HG03460 (cell line): ENCODE measurements around the gene CD3G.

Experiments
- ATAC-seq: cut with Tn5 transposase; IDR thresholded peaks from one replicate; pipeline ENCODE4 v1.9.1; 2021; ENCODE audit not compliant: unreplicated experiment

CD3G gene

DNA sequence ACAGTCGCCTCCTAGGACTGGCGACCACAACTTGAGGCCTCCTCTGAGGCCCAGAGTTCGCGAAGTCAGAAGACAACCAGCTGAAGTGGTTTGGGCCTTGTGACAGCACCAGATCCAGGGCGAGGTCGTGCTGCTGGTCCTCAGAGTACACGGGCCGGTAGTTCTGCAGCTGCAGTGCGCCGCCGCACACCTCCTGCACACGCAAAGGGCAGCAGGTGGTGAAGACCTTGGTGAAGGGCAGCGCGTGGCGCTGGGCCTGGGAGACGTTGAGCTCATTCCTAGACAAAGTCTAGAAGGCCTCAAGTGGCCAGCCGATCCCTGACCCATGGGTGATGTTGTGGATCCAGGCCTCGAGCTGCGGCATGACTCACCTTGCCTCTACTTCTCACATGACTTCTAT, 21.4 kb upstream of the CD3G start:
- ATAC-seq, result no peak

DNA sequence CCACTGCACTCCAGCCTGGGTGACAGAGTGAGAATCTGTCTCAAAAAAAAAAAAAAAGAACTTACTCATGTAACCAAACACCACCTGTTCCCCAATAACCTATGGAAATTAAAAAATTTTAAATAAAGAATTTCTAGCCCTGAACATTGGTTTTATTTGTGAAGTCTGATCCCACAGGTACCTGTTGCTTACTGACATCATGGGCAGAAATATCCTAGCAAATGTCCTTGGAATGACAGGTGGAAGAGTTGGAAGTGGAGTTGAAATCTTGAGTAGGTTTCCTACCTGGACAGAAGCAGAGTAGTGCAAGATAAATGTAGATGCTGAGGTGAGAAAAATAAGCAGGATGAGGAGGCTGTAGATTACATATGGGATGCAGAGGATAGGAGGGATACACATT, 18.9 kb upstream of the CD3G start:
- ATAC-seq, result no peak

DNA sequence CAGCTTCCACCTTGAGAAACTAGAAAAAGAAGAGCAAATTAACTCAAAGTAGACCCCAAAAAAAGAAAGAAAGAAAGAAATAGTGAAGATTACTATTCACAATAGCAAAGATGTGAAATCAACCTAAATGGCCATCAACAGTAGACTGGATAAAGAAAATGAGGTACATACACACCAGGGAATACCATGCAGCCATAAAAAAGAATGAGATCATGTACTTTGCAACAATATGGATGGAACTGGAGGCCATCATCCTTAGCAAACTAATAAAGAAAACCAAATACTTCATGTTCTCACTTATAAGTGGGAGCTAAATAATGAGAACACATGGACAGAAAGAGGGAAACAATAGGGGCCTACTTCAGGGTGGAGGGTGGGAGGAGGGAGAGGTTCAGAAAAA, 15.4 kb upstream of the CD3G start:
- no peak for ATAC-seq

DNA sequence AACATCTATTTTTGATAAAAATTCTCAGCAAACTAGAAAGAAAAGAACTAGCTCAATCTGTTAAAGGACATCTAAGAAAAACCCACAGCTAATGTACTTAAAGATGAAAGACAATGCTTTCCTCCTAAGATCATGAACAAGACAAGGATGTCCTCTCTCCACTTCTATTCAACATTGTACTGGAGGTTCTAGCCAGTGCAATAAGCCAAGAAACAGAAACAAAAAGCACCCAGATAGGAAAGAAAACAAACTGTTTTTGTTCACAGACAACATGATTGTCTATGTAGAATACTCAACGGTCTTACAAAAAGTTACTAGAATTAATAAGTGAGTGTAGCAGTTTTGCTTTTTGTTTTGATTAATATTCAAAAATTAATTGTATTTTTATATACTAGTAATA, 9.4 kb upstream of the CD3G start:
- ATAC-seq, result no peak

DNA sequence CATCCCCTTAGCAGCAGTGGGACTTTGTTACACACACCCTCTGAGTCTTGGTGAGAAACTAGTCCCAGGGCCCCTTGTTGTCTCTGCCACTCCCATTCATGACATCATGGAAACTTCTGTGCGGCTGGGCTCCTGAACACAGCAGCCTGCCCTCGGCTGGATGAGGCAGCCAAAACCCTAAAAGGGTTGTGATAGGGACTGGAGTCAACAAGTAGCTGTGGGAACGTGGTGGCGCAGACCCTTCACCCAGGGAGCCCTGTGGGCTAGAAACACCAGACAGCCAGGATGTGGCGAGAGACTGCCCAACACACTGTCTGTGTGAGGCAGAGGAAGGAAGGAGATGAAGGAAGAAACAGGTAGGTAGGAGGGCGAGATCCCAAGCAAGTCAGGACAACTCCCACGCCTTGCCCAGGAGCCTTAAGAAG, 5.5 kb upstream of the CD3G start:
- ATAC-seq, result no peak

DNA sequence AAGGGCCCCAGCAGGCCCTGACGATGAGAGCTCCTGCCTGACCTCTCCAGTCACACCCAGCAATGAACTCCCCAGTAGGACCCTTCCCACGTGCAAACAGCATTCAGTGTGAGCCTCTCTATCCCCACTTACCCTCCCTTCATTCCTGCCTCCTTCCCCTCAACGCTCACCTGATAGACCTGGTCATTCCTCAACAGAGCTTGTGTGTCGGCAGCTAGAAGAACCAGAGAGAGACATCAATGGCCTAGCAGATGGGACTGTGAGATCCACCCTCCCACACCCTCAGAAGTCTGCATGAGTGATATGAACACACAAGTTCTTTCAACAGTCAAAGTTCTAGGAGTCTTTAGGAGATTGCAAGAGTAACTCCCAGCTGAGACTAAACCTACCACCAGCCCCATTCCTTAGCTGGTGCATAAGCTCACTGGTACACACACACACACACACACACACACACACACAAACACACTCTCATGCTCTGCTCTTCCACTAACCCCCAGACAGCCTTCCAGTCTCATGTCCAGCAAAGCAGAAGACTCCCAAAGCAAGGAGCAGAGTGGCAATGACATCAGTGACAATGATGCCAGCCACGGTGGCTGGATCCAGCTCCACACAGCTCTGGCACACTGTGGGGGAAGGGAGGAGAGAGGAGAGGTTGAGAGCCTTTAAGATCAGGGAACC, 4.7 kb upstream of the CD3G start:
- no peak for ATAC-seq

DNA sequence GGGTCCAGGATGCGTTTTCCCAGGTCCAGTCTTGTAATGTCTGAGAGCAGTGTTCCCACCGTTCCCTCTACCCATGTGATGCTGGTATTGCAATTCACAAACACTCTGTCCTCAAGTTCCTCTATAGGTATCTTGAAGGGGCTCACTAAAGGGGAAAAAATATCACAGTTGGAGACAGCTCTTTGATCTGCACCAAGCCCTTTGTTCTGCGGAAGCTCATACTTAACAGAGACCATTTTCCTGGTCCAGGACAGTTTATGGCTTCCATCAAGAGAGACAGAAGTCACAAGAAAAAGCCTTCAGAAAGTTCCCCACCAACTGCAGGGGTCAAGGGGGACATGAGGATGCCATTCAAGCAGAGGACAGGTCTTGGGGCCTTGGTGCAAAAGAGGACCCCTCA, 3.7 kb upstream of the CD3G start:
- no peak for ATAC-seq

DNA sequence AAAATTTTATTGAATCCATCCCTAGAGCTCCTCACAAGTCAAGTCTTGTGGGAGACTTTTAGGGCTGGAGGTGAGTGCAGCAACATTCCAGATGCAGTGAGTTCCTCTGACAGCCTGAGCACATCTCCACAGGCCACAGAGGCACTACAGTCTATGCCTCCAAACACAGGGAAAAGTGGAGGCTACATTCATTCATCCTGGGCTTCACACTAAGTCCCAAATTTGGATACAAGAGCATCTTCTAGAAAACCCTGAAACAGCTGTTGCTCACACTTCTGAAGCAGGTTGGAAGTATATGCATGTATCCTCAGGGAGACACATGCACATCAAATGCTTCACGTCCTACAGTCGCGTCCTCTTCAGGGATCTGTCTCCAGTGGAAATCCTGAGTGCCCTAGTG, 2.9 kb upstream of the CD3G start:
- no peak for ATAC-seq

DNA sequence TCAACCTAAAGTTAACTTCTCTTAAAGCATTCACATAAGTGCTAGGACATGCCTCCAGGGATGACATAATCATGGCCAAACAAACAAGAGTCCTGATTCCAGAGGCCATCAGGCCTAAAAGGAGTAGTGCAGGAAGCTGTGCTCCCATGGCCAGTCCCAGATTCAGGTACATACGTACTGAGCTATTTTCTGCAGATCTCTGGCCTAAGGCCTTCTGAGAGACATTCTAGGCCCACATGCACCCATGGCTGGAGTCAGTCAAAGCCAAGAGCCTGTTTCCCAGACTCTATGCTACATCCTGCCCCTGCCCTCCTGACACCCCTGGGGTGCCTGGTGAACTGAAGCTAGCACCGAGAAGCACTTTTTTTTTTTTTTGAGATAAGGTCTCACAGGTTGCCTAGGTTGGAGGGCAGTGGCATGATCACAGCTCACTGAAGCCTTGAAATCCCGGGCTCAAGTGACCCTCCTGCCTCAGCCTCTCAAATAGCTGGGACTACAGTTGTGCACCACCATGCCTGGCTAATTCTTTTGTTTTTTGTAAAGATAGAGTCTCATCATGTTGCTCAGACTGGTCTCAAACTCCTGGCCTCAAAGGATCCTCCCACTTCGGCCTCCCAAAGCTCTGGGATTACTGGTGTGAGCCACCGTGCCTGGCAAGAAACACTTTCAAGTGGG, 2.2 kb upstream of the CD3G start:
- no peak for ATAC-seq

DNA sequence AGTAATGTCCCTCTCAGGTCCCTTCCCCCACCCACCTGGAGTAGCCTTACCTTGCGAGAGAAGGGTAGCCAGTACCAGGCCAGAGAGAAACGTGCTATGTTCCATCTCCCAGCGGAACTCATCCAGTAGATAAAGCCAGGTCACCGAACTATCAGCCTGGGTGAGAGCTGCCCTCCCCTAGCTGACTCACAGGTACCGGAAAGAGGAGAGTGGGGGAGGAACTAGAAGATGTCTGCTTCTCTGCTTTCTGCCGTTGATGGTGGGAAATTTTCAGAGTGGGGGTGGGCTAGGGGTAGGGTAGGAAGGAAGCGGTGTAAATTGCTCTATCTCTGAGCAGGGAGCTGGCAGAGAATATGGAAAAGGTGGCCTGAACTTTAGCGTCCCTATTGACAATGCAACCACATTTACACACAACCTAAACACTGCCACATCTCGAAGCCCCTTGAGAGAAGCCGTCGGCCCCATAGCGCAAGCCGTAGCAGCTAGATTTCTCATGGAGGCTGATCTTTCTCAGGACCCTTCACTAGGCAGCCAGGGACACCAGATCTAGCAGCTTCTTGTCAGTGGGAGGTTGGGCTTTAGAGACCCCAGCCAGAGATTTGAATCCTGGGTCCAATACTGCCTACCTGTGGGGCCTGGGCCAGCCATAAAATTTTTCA, 1.5 kb upstream of the CD3G start, which contains the start of gene CD3D:
CD3D (minus strand) TSS at position 203 of the 659 bp plus-strand sequence; CDS start at position 105, 98 bp downstream.
- no peak for ATAC-seq

DNA sequence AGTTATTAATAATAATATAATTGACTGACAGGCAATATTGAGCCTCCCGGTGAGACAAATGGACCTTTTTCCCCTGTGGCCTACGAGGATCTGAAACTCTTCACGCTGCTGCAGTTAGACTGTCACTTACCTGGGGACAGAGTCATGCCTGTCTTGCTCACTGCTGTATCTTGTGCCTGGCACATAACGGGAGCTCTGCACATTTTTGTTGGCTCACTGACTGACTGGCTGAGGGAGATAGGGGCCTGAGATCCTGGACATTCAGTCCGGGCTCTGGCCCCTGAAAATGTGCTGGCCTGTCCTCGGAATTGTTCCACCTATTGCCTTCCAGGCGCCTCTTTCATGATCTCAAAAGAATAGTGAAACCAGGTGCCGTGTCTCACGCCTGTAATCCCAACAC, 896 bp upstream of the CD3G start:
- no peak for ATAC-seq

DNA sequence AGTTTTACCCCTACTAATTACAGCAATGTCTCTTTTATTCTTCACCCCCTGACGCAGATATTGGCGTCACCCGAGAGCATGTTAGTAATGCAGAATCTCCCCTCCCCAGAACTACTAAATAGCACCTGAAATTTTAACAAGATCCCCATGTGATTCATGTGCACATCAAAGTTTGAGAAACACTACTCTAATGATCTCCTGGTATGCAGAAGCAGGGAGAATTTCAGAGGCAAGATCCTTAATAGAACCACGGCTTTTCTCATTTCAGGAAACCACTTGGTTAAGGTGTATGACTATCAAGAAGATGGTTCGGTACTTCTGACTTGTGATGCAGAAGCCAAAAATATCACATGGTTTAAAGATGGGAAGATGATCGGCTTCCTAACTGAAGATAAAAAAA, 5.3 kb downstream of the CD3G start:
- no peak for ATAC-seq

DNA sequence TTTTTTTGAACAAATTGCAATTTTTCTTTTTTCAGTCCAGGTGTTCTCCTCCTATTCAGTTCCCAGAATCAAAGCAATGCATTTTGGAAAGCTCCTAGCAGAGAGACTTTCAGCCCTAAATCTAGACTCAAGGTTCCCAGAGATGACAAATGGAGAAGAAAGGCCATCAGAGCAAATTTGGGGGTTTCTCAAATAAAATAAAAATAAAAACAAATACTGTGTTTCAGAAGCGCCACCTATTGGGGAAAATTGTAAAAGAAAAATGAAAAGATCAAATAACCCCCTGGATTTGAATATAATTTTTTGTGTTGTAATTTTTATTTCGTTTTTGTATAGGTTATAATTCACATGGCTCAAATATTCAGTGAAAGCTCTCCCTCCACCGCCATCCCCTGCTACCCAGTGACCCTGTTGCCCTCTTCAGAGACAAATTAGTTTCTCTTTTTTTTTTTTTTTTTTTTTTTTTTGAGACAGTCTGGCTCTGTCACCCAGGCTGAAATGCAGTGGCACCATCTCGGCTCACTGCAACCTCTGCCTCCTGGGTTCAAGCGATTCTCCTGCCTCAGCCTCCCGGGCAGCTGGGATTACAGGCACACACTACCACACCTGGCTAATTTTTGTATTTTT, 9.1 kb downstream of the CD3G start:
- ATAC-seq, result no peak

DNA sequence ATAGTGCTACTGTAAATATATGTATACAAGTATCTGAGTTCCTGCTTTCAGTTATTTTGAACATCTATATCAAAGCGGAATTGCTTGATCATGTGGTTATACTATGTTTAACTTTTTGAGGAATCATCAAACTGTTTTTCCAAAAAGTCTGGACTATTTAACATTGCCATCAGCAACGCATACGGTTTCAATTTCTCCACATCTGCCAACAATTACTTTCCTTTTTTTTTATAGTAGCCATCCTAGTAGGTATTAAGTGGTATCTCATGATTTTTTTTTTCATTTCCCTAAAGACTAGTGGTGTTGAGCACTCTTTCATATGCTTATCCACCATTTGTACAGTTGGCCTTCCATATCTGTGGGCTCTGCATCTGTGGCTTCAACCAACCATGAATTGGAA, 13.9 kb downstream of the CD3G start:
- ATAC-seq, result no peak

DNA sequence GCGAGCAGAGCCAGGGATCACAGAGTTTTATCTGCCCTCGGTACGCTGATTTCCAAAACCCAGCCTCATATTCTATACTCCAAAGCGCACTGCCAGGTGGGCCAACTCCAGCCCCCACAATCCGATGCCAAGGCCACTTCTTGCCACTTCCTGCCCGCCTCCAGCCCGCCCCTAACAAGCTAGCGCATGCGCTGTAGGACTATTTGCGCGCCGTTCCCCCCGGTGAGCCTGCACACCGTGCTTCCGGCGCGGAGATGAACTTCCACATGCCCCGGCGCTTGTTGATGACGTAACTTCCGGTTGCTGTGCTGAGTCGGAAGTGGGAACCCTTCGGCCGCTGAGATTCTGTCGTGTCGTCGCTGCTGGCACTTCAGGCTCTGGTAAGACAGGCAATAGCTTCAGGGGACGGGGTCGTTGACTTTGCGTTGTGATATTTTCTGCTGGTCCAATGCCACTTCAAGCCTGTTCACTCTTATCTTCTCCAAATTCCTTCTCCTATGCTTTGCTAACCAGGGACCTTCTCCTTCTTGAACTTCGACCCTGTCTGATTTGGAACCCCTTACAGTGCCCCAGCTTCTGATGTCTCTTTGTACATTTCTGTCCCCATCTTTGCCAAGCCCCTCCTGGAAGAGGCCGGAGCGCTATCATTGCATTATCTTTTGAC, 15.3 kb downstream of the CD3G start, which contains the start of gene UBE4A:
UBE4A (plus strand) TSS at position 306 of the 664 bp plus-strand sequence. CDS start 5,481 bp downstream, outside the sequence.
- peak; percentile 81 for ATAC-seq

DNA sequence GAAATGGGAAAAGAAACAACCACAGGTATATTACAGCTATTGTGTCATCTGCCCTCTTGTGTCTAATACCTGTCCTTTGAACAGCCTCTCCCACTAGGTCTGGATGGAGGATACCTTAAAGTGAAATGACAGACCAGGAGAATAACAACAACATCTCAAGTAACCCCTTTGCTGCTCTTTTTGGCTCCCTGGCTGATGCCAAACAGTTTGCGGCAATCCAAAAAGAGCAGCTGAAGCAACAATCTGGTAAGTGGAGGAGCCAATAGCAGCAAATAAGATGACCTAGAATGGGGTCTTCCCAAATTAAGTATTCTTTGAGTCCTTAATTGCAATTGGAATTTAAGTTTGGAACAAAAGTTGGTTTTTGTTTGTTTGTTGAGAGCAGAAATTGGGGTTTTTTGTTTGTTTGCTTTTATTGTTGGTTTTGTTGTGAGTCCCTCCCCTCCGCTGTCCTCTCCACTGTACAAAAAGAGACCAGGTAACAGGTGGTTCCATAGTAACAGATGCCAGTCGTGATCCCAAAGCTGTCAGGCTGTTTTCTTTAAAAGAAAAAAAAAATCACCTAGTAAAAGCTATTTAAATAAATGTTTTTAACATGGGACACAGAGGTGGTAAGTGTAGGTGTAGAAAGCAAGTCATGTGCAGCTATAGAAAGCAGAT, 20.9 kb downstream of the CD3G start:
- ATAC-seq, result no peak

DNA sequence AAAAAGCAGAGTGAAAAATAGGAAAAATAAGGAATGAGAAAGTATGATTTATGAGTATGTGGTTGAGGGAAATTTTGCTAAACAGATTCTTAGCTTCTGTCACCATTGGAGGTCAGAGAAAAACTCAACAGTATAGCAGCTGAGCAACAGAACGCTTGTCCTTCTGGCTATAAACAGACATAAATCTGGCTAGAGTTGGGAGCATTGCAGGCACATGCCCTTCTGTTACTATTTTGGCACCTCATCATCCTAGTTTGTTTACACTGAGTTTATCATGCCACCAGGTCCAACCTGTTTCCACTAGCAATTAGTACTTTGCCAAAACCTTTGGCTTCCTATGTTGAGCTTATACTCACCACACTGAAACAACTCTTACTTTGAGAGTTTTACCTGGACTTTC, 22.1 kb downstream of the CD3G start:
- no peak for ATAC-seq

DNA sequence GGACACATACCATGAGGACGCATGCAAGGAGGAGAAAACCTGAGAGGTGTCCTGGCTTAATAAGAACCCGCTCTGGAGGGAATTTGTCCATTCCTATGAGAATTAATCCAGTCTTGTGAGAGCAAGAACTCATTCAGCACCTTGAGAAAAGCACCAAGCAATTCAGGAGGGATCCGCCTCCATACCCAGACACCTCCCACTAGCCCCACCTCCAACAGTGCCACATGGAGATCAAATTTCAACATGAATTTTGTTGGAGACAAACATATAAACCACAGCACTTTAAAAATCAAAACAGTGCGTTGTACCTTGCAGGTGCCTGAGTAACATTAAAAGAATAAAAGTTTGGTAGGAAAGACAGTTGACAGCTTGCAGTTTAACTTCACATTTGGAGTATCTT, 26.6 kb downstream of the CD3G start:
- ATAC-seq, result no peak

DNA sequence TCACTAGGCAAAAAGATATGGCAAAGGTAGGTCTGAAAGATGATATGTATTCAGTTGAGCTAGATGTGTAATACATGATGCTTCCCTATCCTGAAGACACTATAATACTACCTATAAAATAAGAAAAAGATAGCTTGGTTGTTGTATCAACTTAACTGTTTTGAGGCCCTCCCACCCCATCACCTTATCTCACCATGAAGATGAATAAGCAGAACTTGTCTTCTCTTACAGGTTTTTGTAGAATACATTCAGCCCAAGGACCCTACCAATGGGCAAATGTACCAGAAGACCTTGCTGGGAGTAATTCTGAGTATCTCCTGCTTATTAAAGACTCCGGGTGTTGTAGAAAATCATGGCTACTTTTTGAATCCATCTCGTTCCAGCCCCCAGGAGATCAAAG, 29.1 kb downstream of the CD3G start:
- ATAC-seq, result no peak

DNA sequence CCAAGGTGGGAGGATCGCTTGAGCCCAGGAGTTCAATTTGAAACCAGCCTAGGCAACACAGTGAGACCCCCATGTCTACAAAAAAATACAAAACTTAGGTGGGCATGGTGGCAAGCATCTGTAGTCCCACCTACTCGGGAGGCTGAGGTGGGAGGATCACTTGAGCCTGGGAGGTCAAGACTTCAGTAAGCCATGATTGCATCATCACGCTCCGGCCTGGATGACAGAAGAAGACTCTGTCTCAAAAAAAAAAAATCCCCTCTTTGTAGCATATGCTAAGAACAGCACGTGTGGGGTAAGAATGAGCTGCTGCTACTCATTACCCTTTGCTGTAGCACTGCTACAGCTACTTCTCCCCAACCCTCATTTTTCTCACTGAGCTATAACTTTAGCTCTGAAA, 29.7 kb downstream of the CD3G start:
- no peak for ATAC-seq

DNA sequence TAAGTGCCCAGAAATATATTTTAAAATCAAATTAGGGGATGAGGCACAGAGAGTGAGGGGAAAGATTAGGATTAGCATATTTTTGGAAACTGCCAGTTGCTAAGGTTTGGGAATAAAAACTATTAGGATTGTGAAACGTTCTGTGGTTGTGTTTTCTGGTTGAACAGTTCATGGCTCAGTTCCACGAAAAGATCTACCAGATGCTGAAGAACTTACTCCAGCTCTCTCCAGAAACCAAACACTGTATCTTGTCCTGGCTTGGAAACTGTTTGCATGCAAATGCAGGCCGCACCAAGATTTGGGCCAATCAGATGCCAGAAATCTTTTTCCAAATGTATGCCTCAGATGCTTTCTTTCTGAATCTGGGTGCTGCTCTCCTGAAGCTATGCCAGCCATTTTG, 30.6 kb downstream of the CD3G start:
- ATAC-seq, result no peak
